ENCODE results near the gene PTCSC3.

Gene PTCSC3

GRCh38 chr14:36176524-36176923 is at the start of gene PTCSC3:
PTCSC3 (minus strand) TSS chr14:36176722.
- DNase-seq: no peak

GRCh38 chr14:36226164-36226563 is 49.6 kb upstream of the PTCSC3 start:
- DNase-seq: no peak

- DNase-seq: no peak
Measured at GRCh38 chr14:36224176-36224575, 47.7 kb upstream of the PTCSC3 start.

GRCh38 chr14:36223558-36223957 is 47.0 kb upstream of the PTCSC3 start:
- no peak for DNase-seq

GRCh38 chr14:36222952-36223468 is 46.5 kb upstream of the PTCSC3 start:
- DNase-seq: no peak

GRCh38 chr14:36222337-36222736 is 45.8 kb upstream of the PTCSC3 start:
- no peak for DNase-seq

GRCh38 chr14:36221112-36221511 is 44.6 kb upstream of the PTCSC3 start:
- no peak for DNase-seq

GRCh38 chr14:36217732-36218131 is 41.2 kb upstream of the PTCSC3 start:
- no peak for DNase-seq

- DNase-seq: no peak
Measured at GRCh38 chr14:36217027-36217426, 40.5 kb upstream of the PTCSC3 start.

GRCh38 chr14:36215217-36215598 is 38.7 kb upstream of the PTCSC3 start:
- DNase-seq: no peak

- no peak for DNase-seq
Measured at GRCh38 chr14:36214476-36215216, 38.1 kb upstream of the PTCSC3 start.

- DNase-seq: no peak
Measured at GRCh38 chr14:36212987-36213386, 36.5 kb upstream of the PTCSC3 start.

- DNase-seq: no peak
Measured at GRCh38 chr14:36212577-36212976, 36.1 kb upstream of the PTCSC3 start.

GRCh38 chr14:36208690-36209278 is 32.3 kb upstream of the PTCSC3 start:
- no peak for DNase-seq

- DNase-seq: no peak
Measured at GRCh38 chr14:36207500-36207899, 31.0 kb upstream of the PTCSC3 start.

GRCh38 chr14:36204461-36205073 is 28.0 kb upstream of the PTCSC3 start:
- DNase-seq: no peak

GRCh38 chr14:36198378-36198777 is 21.9 kb upstream of the PTCSC3 start:
- DNase-seq: no peak

GRCh38 chr14:36194663-36195062 is 18.1 kb upstream of the PTCSC3 start:
- DNase-seq: no peak

- no peak for DNase-seq
Measured at GRCh38 chr14:36192530-36192929, 16.0 kb upstream of the PTCSC3 start.

GRCh38 chr14:36183402-36183801 is 6.9 kb upstream of the PTCSC3 start:
- DNase-seq: no peak

GRCh38 chr14:36181417-36181816 is 4.9 kb upstream of the PTCSC3 start:
- no peak for DNase-seq

- DNase-seq: no peak
Measured at GRCh38 chr14:36177489-36177888, 967 bp upstream of the PTCSC3 start.

GRCh38 chr14:36174767-36175424 is 1.6 kb downstream of the PTCSC3 start:
- no peak for DNase-seq

- DNase-seq: no peak
Measured at GRCh38 chr14:36173161-36173560, 3.4 kb downstream of the PTCSC3 start.
